Activated naive CD4-positive, alpha-beta T cell treated with anti-CD3 and anti-CD28 coated beads for 36 hours (primary cell): ENCODE results near the gene CCNT1. TPM values are rescaled to one million over a fixed set of nuclear protein-coding genes. Genes with fewer than 3 reads are reported as not detected.
"Not testable (repeated sequence)": the region's sequence is repeated elsewhere in the genome, so short reads cannot be mapped to it uniquely, and the experiment has no call there.

Source experiments
- CTCF ChIA-PET: fragments of 350-600 bp; sonication (Branson Sonifier 250); formaldehyde crosslinking; loops from one replicate; lab custom pipeline; 2021; ENCODE audit warnings: antibody characterized with exemption; lab: Charles Lee
- DNase-seq: peaks from one replicate; pipeline ENCODE4 v3.0.0-alpha.2; 2020
- H3K27ac Mint-ChIP-seq: one replicate; pipeline ENCODE4 v1.8.0; 2021; ENCODE audit warnings: mild to moderate bottlenecking, mixed read lengths
- H3K27me3 Mint-ChIP-seq: one replicate; pipeline ENCODE4 v1.8.0; 2021; ENCODE audit warnings: low read depth, mixed read lengths
- H3K36me3 Mint-ChIP-seq: one replicate; pipeline ENCODE4 v1.8.0; 2021; ENCODE audit warnings: low read depth, mixed read lengths
- H3K4me1 Mint-ChIP-seq: one replicate; pipeline ENCODE4 v1.8.0; 2021; ENCODE audit warnings: low read depth, mixed read lengths
- H3K4me3 Mint-ChIP-seq: one replicate; pipeline ENCODE4 v1.8.0; 2021; ENCODE audit warnings: mild to moderate bottlenecking, moderate library complexity, mixed read lengths
- H3K9me3 Mint-ChIP-seq: one replicate; pipeline ENCODE4 v1.8.0; 2021; ENCODE audit warnings: mixed read lengths
- intact Hi-C: fragments of 100-400 bp; cut with micrococcal nuclease; formaldehyde crosslinking; loops from one replicate; pipeline ENCODE4 v1.15.1; 2023
- total RNA-seq, 2 experiments: library from RNA; stranded (reverse); gene quantifications; one replicate each; pipeline ENCODE4 v1.2.3, GENCODE V29; 2021

Gene CCNT1
- total RNA-seq, 2 experiments from 2014 or later, result 73.8 to 77.0 TPM

- no peaks in the 10 kb centered on the region for H3K9me3 Mint-ChIP-seq
- CTCF ChIA-PET, result no interaction called here
- peaks cover 45% of the 10 kb centered on the region for H3K36me3 Mint-ChIP-seq
Observed at GRCh38 chr12:48680861-48681260, 35.6 kb downstream of the CCNT1 start.

DNA sequence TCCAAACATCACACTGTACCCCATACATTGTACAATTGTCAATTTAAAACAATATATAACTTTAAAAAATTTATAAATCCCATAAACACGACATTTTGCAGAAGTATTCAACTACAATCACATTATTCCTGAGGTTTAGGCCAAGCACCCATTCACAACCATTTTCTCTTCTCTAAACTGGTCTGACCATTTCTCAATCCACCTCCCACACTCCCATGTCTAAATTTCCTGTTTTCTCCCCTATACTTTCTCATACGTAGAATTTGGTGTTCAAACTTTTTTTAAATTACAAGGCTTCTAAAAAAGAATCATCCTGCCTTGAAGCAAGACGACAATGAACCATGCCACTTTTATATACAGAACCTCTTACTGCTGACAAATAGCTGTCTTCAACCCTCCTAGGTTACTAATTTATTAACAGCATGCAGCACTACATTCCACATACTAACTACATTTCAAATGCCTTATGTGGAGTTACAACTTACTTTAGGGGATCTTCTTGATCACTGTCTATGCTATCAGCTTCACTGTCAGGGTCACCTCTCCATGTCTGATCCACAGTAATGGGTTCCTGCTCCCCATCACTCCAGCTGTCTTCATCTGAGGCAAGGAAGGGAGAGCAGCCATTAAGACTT, 37.8 kb downstream of the CCNT1 start:
- CTCF ChIA-PET, result interaction anchor here (0.7 to 1.1 kb wide), 2 partner anchors 36 to 136 kb away, joined by 3 to 4 read pairs; no protein-coding TSS in a partner anchor
- Mint-ChIP-seq H3K4me3 (peak overlapping the region; percentile 62), H3K27me3 (no peaks in the 10 kb centered on the region), H3K9me3 (no peaks in the 10 kb centered on the region), H3K36me3 (peaks cover 45% of the 10 kb centered on the region), H3K4me1 (peaks cover 59% of the 10 kb centered on the region), H3K27ac (peak overlapping the region; percentile 86)
- no peak for DNase-seq
- intact Hi-C loops, result no loop called here

More at GRCh38 chr12:48680861-48681260, 35.6 kb downstream of the CCNT1 start:
- peak overlapping the region; percentile 98 for H3K4me3 Mint-ChIP-seq
- peaks cover 57% of the 10 kb centered on the region for H3K4me1 Mint-ChIP-seq
- intact Hi-C loops, result loop anchor here (5.0 kb wide), 1 partner anchor 116 kb away; no protein-coding TSS in a partner anchor
- no peaks in the 10 kb centered on the region for H3K27me3 Mint-ChIP-seq
- peak overlapping the region; percentile 93 for H3K27ac Mint-ChIP-seq
- DNase-seq, result no peak

- CTCF ChIA-PET, result interaction anchor here (0.6 to 1.5 kb wide), 3 partner anchors 11 to 144 kb away, joined by 3 to 7 read pairs (median 7); partner anchors contain the start of gene KANSL2
Observed at GRCh38 chr12:48671231-48671856, 45.2 kb downstream of the CCNT1 start.

DNA sequence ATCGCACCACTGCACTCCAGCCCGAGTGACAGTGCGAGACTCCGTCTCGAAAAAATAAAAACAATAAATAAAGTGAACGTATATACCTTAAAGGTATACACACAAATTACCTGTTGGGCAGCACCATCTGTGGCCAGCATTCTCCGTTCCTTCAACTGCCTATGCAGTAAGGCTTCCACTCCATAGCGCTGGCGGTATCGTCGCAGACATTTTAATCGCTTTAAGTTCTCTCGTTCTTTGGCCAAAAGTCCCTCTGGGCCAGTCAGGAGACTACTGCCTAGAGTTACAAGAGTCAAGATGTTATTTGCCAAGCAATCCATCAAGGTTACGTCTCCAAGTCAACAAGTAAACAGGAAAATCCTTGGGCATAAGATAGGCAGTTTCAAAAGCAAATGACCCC, 47.5 kb downstream of the CCNT1 start:
- DNase-seq, result no peak
- intact Hi-C loops, result no loop called here
- no peaks in the 10 kb centered on the region for H3K27me3 Mint-ChIP-seq
- CTCF ChIA-PET, result no interaction called here
- no peak overlapping the region for H3K4me3 Mint-ChIP-seq
- peaks cover 36% of the 10 kb centered on the region for H3K36me3 Mint-ChIP-seq
- no peaks in the 10 kb centered on the region for H3K9me3 Mint-ChIP-seq
- no peaks in the 10 kb centered on the region for H3K4me1 Mint-ChIP-seq
- no peak overlapping the region for H3K27ac Mint-ChIP-seq

More at GRCh38 chr12:48671231-48671856, 45.2 kb downstream of the CCNT1 start:
- peaks cover 37% of the 10 kb centered on the region for H3K36me3 Mint-ChIP-seq
- no peak overlapping the region for H3K27ac Mint-ChIP-seq
- intact Hi-C loops, result no loop called here
- H3K9me3 Mint-ChIP-seq, result no peaks in the 10 kb centered on the region
- H3K27me3 Mint-ChIP-seq, result no peaks in the 10 kb centered on the region
- DNase-seq, result no peak
- H3K4me1 Mint-ChIP-seq, result peaks cover 6% of the 10 kb centered on the region
- no peak overlapping the region for H3K4me3 Mint-ChIP-seq

- H3K4me3 Mint-ChIP-seq, result no peak overlapping the region
- no peaks in the 10 kb centered on the region for H3K27me3 Mint-ChIP-seq
- DNase-seq, result no peak
- CTCF ChIA-PET, result no interaction called here
- H3K9me3 Mint-ChIP-seq, result no peaks in the 10 kb centered on the region
- peaks cover 20% of the 10 kb centered on the region for H3K36me3 Mint-ChIP-seq
- peaks cover 3% of the 10 kb centered on the region for H3K4me1 Mint-ChIP-seq
- no peak overlapping the region for H3K27ac Mint-ChIP-seq
- intact Hi-C loops, result no loop called here
Observed at GRCh38 chr12:48659863-48660262, 56.6 kb downstream of the CCNT1 start.

- no peaks in the 10 kb centered on the region for H3K9me3 Mint-ChIP-seq
- no peaks in the 10 kb centered on the region for H3K27me3 Mint-ChIP-seq
- DNase-seq, result no peak
- H3K27ac Mint-ChIP-seq, result no peak overlapping the region
- H3K4me3 Mint-ChIP-seq, result no peak overlapping the region
- intact Hi-C loops, result no loop called here
- CTCF ChIA-PET, result interaction anchor here (1.1 kb wide), 1 partner anchor 164 kb away, joined by 3 read pairs; no protein-coding TSS in a partner anchor
- H3K36me3 Mint-ChIP-seq, result peaks cover 39% of the 10 kb centered on the region
- no peaks in the 10 kb centered on the region for H3K4me1 Mint-ChIP-seq
Observed at GRCh38 chr12:48651681-48652080, 64.8 kb downstream of the CCNT1 start.

DNA sequence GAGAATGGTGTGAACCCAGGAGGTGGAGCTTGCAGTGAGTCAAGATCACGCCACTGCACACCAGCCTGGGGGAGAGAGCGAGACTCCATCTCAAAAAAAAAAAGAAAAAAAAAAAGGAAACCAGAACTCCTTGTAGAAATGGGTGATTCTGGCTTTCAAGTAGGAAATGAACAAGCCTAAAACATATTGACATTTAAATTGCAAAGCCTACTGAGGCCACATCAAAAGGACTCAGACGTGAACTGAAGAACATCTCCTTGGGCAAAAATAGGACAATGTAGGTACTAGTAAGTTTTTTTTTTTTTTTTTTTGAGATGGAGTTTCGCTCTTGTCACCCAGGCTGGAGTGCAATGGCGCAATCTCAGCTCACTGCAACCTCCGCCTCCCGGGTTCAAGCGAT, 71.2 kb downstream of the CCNT1 start:
- H3K4me1 Mint-ChIP-seq, H3K27me3 Mint-ChIP-seq, DNase-seq, H3K27ac Mint-ChIP-seq, H3K4me3 Mint-ChIP-seq, H3K9me3 Mint-ChIP-seq, intact Hi-C loops: not testable (repeated sequence)
- CTCF ChIA-PET, result interaction anchor here (1.6 kb wide), 1 partner anchor 13 kb away, joined by 3 read pairs; no protein-coding TSS in a partner anchor
- peaks cover 47% of the 10 kb centered on the region for H3K36me3 Mint-ChIP-seq

GRCh38 chr12:48643011-48643410, 73.5 kb downstream of the CCNT1 start:
- Mint-ChIP-seq H3K9me3 (no peaks in the 10 kb centered on the region), H3K27ac (no peak overlapping the region), H3K4me1 (peaks cover 4% of the 10 kb centered on the region), H3K27me3 (no peaks in the 10 kb centered on the region), H3K36me3 (peaks cover 40% of the 10 kb centered on the region), H3K4me3 (no peak overlapping the region)
- CTCF ChIA-PET, result interaction anchor here (0.6 kb wide), 1 partner anchor 218 kb away, joined by 3 read pairs; no protein-coding TSS in a partner anchor
- intact Hi-C loops, result no loop called here
- DNase-seq, result no peak

DNA sequence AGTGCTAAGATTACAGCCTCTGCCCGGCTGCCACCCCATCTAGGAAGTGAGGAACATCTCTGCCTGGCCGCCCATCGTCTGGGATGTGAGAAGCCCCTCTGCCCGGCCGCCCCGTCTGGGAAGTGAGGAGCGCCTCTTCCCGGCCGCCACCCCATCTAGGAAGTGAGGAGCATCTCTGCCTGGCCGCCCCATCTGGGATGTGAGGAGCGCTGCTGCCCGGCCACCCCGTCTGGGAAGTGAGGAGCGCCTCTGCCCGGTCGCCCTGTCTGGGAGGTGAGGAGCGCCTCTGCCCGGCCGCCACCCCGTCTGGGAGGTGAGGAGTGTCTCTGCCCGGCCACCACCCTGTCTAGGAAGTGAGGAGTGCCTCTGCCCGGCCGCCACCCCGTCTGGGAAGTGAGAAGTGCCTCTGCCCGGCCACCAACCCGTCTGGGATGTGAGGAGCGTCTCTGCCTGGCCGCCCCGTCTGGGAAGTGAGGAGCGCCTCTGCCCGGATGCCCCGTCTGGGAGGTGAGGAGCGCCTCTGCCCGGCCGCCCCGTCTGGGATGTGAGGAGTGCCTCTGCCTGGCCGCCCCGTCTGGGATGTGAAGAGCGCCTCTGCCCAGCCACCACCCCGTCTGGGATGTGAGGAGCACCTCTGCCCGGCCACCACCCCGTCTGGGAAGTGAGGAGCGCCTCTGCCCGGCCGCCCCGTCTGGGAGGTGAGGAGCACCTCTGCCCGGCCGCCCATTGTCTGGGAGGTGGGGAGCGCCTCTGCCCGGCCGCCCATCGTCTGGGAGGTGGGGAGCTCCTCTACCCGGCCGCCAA, 74.6 kb downstream of the CCNT1 start:
- intact Hi-C loops, H3K27ac Mint-ChIP-seq, H3K9me3 Mint-ChIP-seq, CTCF ChIA-PET, DNase-seq, H3K4me1 Mint-ChIP-seq, H3K4me3 Mint-ChIP-seq, H3K27me3 Mint-ChIP-seq: not testable (repeated sequence)
- peaks cover 37% of the 10 kb centered on the region for H3K36me3 Mint-ChIP-seq

- intact Hi-C loops, result no loop called here
- peaks cover 2% of the 10 kb centered on the region for H3K4me1 Mint-ChIP-seq
- CTCF ChIA-PET, result interaction anchor here (0.9 to 1.0 kb wide), 2 partner anchors 19 to 23 kb away, joined by 3 read pairs; no protein-coding TSS in a partner anchor
- DNase-seq, result no peak
- peaks cover 32% of the 10 kb centered on the region for H3K36me3 Mint-ChIP-seq
- H3K27ac Mint-ChIP-seq, result no peak overlapping the region
- H3K9me3 Mint-ChIP-seq, result no peaks in the 10 kb centered on the region
- H3K27me3 Mint-ChIP-seq, result no peaks in the 10 kb centered on the region
- H3K4me3 Mint-ChIP-seq, result no peak overlapping the region
Observed at GRCh38 chr12:48640854-48641253, 75.7 kb downstream of the CCNT1 start.

DNA sequence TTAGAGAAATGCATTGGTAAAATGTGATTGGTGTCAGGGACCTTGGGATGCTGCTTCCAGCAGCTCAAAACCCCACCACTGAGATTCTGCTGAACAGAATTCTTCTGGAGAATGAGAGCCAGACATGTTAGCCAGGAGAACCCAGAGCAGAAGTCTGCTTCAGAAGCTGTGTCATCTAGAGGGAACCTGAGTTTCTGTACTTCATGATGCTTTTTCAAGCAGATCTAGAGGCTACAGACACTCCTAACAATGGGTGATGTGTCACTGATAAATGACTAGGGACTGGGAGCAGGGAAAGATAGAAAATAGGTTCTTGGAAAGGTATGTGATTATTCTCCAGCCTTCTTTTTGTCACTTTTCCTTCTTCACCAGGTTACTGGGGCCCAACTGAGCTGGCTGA, 76.1 kb downstream of the CCNT1 start:
- no peak overlapping the region for H3K4me3 Mint-ChIP-seq
- no peaks in the 10 kb centered on the region for H3K9me3 Mint-ChIP-seq
- CTCF ChIA-PET, result interaction anchor here (0.9 to 1.0 kb wide), 2 partner anchors 19 to 22 kb away, joined by 3 read pairs; no protein-coding TSS in a partner anchor
- intact Hi-C loops, result no loop called here
- H3K27me3 Mint-ChIP-seq, result no peaks in the 10 kb centered on the region
- peaks cover 31% of the 10 kb centered on the region for H3K36me3 Mint-ChIP-seq
- H3K27ac Mint-ChIP-seq, result no peak overlapping the region
- DNase-seq, result no peak
- peaks cover 2% of the 10 kb centered on the region for H3K4me1 Mint-ChIP-seq
